Lung (tissue), 12 donors: ENCODE measurements around the gene ANKRD60. TPM values are rescaled to one million over a fixed set of nuclear protein-coding genes. Genes with fewer than 3 reads are reported as not detected.

ENCODE experiments used
- ATAC-seq: fragments of 200-7000 bp; cut with Tn5 transposase; one replicate; pipeline ENCODE4 v1.9.1; 2020; ENCODE audit warnings: moderate number of reproducible peaks; ENCODE audit not compliant: insufficient read depth, low FRiP score
- DNase-seq, 3 donors: peaks; one replicate each; pipeline ENCODE4 v3.0.0-alpha.2; 2013 to 2017
- H3K27ac ChIP-seq, 2 donors: one replicate each; pipeline ENCODE4 v1.5.1; 2013; ENCODE audit warnings: mild to moderate bottlenecking in 2 of 2, moderate library complexity in 2 of 2, control low read depth in 1 of 2, inconsistent platforms in 1 of 2, low read depth in 1 of 2, low read length in 1 of 2
- H3K27me3 ChIP-seq, 3 donors: one replicate each; pipeline ENCODE4 v1.5.1; 2013; ENCODE audit warnings: low read length in 2 of 3; ENCODE audit not compliant: control insufficient read depth in 3 of 3, insufficient read depth in 3 of 3
- H3K36me3 ChIP-seq, 4 donors: one replicate each; pipeline ENCODE4 v1.5.1; 2013; ENCODE audit warnings: low read length in 4 of 4, mild to moderate bottlenecking in 1 of 4, moderate library complexity in 1 of 4; ENCODE audit not compliant: control insufficient read depth in 4 of 4, insufficient read depth in 4 of 4
- H3K4me1 ChIP-seq, 5 donors: one replicate each; pipeline ENCODE4 v1.5.1; 2013; ENCODE audit warnings: low read length in 5 of 5, mild to moderate bottlenecking in 2 of 5, moderate library complexity in 1 of 5; ENCODE audit not compliant: control insufficient read depth in 5 of 5, insufficient read depth in 5 of 5
- H3K4me3 ChIP-seq: one replicate; pipeline ENCODE4 v1.5.1; 2013; ENCODE audit warnings: mild to moderate bottlenecking, control low read depth, moderate library complexity
- H3K9ac ChIP-seq, 2 donors: one replicate each; pipeline ENCODE4 v1.5.1; 2013; ENCODE audit warnings: low read length in 2 of 2, control low read depth in 1 of 2; ENCODE audit not compliant: insufficient read depth in 1 of 2
- H3K9me3 ChIP-seq, 4 donors: one replicate each; pipeline ENCODE4 v1.5.1; 2013; ENCODE audit warnings: low read length in 3 of 4, mild to moderate bottlenecking in 1 of 4, moderate library complexity in 1 of 4; ENCODE audit not compliant: control insufficient read depth in 4 of 4, insufficient read depth in 3 of 4
- WGBS, 2 donors: extraction: QIAGEN DNeasy Blood & Tissue Kit; methylation state at CpG; one replicate each; pipeline ENCODE4 v1.1.7; 2013; 5-methylcytosine and 5-hydroxymethylcytosine counted together
- polyA plus RNA-seq, 2 donors: library from polyadenylated mRNA; stranded (reverse); fragments of 200-250 nt; gene quantifications; one replicate each; pipeline ENCODE4 v1.2.1, GENCODE V29; 2013
- total RNA-seq, 2 donors: library from RNA; depleted of rRNA in 1 of 2; stranded (reverse); fragments of >200 nt in 1 of 2; gene quantifications; one replicate each; pipeline ENCODE4 v1.2.1, GENCODE V29; 2014 to 2021
- TF ChIP-seq, protein P1 (sequence below): IDR thresholded peaks from 2 replicates; pipeline ENCODE4 v1.5.1; 2012; ENCODE audit warnings: mild to moderate bottlenecking; ENCODE audit errors: control extremely low read depth, extremely low read depth
- donor health status: control.
- donor health status: control.
- donor health status: Bipolar disorder and iron deficiency.
- donor health status: healthy.
- donor health status: DM: yes; HTN: yes; CAD: no.

Gene ANKRD60
- total and polyA plus RNA-seq, 4 donors: not detected

- no peak overlapping the region for H3K27ac ChIP-seq
- no peak overlapping the region for H3K4me3 ChIP-seq
- TF ChIP-seq, protein P1, sequence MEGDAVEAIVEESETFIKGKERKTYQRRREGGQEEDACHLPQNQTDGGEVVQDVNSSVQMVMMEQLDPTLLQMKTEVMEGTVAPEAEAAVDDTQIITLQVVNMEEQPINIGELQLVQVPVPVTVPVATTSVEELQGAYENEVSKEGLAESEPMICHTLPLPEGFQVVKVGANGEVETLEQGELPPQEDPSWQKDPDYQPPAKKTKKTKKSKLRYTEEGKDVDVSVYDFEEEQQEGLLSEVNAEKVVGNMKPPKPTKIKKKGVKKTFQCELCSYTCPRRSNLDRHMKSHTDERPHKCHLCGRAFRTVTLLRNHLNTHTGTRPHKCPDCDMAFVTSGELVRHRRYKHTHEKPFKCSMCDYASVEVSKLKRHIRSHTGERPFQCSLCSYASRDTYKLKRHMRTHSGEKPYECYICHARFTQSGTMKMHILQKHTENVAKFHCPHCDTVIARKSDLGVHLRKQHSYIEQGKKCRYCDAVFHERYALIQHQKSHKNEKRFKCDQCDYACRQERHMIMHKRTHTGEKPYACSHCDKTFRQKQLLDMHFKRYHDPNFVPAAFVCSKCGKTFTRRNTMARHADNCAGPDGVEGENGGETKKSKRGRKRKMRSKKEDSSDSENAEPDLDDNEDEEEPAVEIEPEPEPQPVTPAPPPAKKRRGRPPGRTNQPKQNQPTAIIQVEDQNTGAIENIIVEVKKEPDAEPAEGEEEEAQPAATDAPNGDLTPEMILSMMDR: no peak
- 74 to 80% methylated on average over 9 of the region's 9 CpGs for WGBS, 2 donors
- DNase-seq (no peak), ATAC-seq (no peak)
- H3K4me1 ChIP-seq: peaks cover 0 to 6% (median 0%) of the 10 kb centered on the region in 5 donors
- no peaks in the 10 kb centered on the region for H3K27me3 ChIP-seq
- H3K9ac ChIP-seq: no peak overlapping the region
- no peaks in the 10 kb centered on the region for H3K36me3 ChIP-seq
- H3K9me3 ChIP-seq: peaks cover 0 to 3% (median 0%) of the 10 kb centered on the region in 4 donors
Measured at GRCh38 chr20:58198901-58199355, 29.5 kb downstream of the ANKRD60 start.

GRCh38 chr20:58198384-58198783 lies 30.1 kb downstream of the ANKRD60 start:
- Histone ChIP-seq H3K9ac (no peak overlapping the region), H3K9me3 (peaks cover 0 to 3% (median 0%) of the 10 kb centered on the region in 4 donors), H3K4me3 (no peak overlapping the region), H3K36me3 (no peaks in the 10 kb centered on the region), H3K4me1 (peaks cover 0 to 6% (median 0%) of the 10 kb centered on the region in 5 donors), H3K27me3 (no peaks in the 10 kb centered on the region), H3K27ac (no peak overlapping the region)
- ATAC-seq (no peak), DNase-seq (no peak)
- TF ChIP-seq, protein P1: no peak
- WGBS, 2 donors: 79 to 85% methylated on average over 4 of the region's 4 CpGs

DNA sequence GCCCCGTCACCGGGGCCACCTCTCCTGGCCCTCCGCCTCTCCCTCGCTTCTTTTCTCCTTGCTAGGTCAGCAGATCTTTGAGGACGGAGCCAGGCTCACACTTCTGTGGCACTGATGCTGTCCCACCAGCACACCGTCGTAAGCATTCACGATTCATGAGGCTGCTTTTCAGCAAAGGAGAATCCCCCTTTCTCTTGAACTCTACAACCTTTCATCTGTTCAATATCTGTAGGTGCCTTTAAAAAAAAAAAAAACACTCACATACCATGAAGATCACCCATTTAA lies 31.3 kb downstream of the ANKRD60 start:
- no peak overlapping the region for H3K4me3 ChIP-seq
- DNase-seq: no peak
- H3K4me1 ChIP-seq: peaks cover 0 to 6% (median 0%) of the 10 kb centered on the region in 5 donors
- no peaks in the 10 kb centered on the region for H3K27me3 ChIP-seq
- no peak overlapping the region for H3K27ac ChIP-seq
- TF ChIP-seq, protein P1: no peak
- ATAC-seq: no peak
- H3K9me3 ChIP-seq: peaks cover 0 to 3% (median 0%) of the 10 kb centered on the region in 4 donors
- no peak overlapping the region for H3K9ac ChIP-seq
- WGBS, 2 donors: 90 to 93% methylated on average over 8 of the region's 8 CpGs
- H3K36me3 ChIP-seq: no peaks in the 10 kb centered on the region
